NCI-H524 (cell line): ENCODE data around the gene ARSG.
"Not testable (repeated sequence)": the region's sequence is repeated elsewhere in the genome, so short reads cannot be mapped to it uniquely, and the experiment has no call there.

Experiments
- DNase-seq, 2 experiments: peaks; one replicate each; lab custom pipeline; 2025; lab: John Stamatoyannopoulos, UW

The ARSG gene

DNA sequence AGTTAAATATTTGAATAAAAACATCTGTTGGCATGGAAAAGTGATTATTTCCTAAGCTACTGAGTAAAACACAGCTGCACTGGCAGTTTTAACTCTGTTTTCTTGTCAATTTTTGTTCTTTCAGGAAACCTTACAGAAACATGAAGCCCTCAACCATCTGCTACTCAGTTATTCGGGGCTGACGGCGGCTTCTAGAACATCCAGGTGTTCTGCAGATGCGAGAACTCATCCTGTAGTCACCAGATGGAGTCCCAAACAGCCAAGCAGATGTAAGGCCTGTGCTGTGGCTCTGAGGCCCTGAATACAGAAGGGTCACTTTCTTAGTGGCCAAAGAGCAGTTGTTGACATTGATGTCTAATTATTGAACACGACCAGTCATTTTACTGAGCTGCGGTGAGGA is 15.5 kb downstream of the ARSG start:
- DNase-seq: no peak

DNA sequence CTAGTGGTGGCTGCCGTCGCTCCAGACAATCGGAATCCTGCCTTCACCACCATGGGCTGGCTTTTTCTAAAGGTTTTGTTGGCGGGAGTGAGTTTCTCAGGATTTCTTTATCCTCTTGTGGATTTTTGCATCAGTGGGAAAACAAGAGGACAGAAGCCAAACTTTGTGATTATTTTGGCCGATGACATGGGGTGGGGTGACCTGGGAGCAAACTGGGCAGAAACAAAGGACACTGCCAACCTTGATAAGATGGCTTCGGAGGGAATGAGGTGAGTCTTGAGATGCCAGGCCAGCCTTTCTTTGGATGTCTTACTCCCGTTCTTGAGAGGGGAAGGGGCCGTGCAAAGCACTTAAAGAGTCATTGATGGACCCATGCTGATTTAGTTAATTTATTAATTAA is 16.1 kb downstream of the ARSG start:
- no peak for DNase-seq

DNA sequence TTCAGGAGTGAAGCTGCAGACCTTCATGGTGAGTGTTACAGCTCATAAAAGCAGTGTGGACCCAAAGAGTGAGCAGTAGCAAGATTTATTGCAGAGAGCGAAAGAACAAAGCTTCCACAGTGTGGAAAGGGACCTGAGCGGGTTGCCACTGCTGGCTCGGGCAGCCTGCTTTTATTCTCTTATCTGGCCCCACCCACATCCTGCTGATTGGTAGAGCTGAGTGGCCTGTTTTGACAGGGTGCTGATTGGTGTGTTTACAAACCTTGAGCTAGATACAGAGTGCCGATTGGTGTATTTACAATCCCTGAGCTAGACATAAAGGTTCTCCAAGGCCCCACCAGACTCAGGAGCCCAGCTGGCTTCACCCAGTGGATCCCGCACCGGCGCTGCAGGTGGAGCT is 17.2 kb downstream of the ARSG start:
- not testable (repeated sequence) for DNase-seq

DNA sequence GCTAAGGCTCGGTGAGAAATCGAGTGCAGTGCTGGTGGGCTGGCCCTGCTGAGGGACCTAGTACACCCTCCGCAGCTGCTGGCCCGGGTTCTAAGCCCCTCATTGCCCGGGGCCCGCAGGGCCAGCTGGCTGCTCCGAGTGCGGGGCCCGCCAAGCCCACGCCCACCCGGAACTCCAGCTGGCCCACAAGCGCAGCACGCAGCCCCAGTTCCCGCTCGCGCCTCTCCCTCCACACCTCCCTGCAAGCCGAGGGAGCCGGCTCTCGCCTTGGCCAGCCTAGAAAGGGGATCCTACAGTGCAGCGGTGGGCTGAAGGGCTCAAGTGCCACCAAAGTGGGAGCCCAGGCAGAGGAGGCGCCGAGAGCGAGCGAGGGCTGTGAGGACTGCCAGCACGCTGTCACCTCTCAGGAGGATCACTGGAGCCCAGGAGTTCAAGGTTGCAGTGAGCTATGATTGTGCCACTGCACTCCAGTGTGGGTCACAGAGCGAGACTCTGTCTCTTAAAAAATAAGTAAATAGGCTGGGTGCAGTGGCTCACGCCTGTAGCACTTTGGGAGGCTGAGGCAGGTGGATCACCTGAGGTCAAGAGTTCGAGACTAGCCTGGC is 17.9 kb downstream of the ARSG start:
- not testable (repeated sequence) for DNase-seq

DNA sequence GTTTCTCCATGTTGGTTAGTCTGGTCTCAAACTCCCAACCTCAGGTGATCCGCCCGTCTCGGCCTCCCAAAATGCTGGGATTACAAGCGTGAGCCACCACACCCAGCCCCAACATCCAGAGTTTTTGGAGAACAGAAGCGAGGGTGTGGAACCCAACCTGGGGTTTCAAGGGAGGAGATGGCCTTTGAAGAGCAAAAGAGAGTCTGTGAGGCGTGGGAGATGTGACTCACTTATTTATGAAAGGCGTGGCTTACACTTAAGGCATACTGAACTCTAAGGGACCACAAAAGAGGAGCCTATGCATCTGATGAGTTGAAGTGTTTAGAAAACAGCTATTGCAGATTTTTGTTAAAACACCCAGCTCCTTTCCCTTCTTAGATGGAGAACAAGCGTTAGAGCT is 18.9 kb downstream of the ARSG start:
- DNase-seq: no peak

DNA sequence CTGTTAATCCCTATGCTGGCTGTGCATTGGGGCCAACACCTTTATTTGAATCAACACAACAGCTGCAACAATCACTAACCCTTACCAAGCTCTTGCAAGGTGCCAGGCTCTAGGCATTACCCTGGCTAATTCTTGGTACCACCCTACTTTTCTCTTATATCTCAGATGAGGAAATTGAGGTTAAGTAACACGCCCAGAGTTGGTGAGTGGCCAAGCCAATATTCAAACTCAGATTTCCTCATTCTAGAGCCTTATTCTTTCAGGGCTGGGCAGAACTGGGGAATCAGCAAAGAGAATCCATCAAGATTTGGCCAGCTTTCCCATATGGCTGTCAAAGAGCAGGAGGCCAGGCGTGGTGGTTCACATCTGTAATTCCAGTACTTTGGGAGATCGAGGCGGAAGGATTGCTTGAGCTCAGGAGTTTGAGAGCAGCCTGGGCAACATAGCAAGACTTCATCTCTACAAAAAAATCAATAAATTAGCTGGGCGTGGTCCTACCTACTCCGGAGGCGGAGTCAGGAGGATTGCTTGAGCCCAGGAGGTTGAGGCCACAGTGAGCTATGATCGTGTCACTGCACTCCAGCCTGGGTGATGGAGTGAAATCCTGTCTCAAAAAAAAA is 23.7 kb downstream of the ARSG start:
- no peak for DNase-seq

DNA sequence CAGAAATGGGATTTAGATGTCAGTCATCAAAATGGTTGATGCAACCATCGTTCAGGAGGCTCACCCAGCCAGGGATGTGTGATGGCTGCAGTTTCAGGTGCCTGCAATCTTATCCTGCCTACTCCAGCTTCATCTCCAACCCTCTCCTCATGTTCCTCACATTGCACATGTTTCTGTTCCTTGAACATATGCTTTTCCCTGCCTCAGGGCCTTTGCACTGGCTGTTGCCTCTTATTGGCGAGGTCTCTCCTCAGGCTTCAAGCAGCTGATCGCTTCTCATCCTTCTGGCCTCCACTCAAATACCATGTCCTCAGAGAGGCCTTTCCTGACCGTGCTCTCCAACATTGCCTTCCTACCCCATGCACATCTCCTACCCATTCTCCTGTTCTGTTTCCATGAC is 24.6 kb downstream of the ARSG start:
- no peak for DNase-seq

DNA sequence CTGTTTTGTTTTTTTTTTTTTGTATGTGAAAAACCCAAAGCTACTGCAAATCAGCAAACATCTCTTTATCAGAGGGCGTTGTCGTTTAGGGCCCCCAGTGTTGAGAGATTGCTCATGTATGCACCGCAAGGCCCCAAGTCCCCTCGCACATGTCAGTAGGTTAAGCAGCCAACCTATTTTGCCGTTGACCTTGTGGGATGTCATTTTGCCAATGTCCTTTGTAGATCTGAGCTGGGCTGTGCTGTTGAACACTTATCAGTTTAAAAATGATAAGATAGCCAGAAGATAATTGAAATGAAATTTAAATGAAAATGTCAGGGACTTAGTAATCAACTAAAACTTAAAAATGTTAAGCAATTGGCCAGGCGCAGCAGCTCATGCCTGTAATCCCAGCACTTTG is 26.2 kb downstream of the ARSG start:
- DNase-seq: no peak

DNA sequence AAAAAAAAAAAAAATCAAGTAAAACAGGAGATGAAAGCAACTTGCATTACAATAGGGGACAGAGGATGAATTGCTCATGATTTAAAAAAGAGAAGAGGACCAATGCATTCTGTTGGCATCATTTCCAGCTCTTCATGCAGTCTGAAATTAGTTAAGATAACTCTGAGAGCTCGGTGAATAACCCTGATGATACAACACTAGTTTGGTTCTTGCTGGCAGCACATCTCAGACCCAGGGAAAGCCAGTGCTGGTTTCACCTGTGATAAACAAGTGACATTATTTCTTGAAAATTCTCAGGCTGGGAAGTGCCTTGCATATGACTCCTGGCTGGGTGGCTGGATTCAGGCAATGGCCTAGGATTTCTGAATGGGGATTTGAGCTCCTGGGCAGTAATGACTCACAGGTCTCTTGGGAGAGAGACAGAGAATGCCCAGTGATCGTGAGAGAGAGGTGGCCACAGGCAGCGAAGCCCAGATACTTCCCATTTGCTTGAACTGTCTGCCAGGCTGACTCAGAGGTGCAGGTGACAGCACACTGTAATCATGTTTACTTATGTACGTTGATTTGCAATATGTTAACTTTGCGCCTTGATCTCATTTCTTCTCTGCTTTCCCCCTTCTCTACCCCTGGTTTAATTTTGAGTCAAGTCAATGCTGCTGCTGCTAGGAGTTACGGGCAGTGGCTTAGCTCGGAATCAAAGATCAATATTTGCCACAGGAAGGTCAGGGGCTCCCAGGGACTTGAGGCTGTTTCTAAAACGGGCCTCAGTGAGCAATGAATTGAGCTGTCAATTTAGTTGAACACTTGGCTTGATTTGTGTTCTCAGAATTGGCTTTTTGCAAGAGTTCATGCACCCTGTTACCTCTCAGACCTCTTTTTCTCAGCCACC is 27.1 kb downstream of the ARSG start:
- no peak for DNase-seq

DNA sequence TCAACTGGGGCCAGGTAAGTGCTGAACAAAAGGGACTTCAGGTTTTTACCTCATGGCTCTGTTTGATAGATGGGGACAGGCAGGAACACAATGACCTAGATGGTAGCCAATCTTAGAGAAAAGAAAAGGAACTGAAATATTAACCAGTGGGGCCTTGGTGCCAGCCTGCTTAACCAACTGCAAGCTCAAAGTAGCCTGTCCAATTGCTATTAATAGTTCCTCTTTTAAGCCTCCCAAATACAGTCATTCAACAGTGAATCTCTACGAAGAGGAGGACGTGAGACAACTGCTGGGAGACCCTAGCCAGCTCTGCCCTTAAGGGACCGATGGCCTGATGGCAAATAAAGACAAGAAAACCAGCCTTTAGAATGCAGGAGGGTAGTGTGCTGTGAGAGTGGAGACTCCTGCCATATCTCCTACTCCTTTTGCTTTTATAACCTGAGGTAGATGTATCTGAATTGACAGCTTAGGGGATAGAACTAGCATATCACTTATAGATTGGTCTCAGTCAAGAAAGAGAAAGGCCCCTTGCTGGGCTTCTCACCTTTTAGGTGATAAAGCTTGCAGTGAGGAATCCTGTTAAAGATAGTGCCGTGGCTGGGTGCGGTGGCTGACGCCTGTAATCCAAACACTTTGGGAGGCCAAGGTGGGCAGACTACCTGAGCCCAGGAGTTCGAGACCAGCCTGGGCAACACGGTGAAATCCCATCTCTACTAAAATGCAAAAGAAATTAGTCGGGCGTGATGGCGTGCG is 28.3 kb downstream of the ARSG start:
- no peak for DNase-seq

DNA sequence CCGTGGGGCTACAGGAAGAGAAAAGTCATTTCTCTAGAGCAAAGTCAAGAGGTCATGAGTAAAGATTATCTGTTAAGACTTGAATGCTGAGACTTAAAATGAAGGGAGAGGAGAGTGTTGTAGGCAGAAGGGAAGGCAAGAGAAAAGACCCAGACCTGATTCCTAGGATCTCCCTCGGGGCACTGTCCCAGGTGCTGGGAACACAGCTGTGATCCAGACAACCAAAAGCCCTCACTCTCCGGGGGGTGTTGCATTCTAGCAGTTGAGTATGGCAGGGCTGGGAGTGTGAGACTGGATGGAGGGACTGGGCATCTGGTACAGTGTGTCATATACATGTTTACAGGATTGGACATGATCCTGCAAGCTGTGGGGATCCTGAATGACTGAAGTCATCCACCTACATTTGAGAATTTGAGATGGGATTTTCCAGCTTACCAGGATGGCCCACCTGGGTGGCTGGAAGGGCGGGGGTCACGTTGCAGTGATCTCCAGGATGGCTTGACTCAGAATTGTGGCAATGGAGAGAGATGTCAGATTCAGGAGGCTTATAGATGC is 29.1 kb downstream of the ARSG start:
- DNase-seq: peak in 1 of 2 experiments; percentile 27

DNA sequence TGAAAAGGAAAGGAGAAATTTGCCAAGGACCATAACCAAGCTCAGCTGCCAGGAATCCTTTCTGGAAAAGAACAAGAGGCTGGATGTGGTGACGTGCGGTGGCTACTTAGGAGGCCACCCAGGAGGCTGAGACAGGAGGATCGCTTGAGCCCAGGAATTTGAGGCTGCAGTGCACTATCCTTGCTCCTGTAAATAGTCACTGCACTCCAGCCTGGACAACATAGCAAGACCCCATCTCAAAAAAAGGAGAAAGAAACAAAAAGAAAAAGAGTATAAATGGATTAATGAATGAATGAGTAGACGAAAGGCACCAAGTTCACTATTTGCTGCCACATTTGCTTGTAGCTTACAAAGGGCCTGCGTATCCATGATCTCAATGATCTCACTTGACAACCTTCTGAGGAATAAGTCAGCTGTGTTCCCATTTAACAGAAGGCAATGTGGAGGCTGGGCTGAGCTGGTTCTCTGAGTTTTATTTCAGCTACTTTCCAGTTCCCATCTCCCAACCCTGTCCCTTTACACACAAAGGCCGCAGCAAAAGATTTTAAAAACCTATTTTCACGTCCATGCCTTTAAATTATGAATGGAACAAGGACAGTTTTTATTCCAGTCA is 29.8 kb downstream of the ARSG start:
- no peak for DNase-seq

DNA sequence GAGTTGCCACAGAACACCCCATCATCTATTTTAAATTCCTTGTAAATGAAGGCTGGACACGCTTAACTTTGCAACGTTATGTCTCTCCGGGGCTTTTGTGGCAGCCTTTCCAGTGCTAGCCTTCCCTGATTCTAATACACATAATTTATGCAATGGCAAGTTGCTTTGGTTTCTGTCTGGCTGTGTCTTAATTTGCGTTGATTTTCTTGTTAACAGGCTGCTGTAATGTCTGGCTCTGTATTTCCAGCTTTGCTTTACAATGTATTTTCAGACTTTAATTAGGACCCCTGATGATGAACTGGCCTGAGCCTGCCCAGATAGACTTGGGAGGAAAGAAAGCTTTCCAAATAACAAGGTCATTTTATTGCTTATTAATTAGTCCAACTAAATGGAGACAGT is 30.3 kb downstream of the ARSG start:
- DNase-seq: no peak

DNA sequence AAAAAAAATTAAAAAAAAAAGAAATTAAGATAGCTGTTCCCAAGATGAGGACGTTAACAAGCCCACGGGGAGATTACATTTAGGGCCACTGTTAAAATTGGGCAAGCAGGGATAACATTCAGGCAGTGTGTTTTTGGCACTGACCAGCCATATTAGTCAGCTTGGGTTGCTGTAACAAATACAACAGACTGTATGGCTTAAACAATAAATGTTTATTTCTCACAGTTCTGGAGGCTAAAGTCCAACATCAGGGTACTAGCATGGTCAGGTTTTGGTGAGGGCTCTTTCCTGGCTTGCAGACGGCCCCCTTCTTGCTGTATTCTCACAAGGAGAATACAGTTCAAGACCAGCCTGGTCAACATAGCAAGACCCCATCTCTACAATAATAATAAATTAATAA is 31.3 kb downstream of the ARSG start:
- no peak for DNase-seq

DNA sequence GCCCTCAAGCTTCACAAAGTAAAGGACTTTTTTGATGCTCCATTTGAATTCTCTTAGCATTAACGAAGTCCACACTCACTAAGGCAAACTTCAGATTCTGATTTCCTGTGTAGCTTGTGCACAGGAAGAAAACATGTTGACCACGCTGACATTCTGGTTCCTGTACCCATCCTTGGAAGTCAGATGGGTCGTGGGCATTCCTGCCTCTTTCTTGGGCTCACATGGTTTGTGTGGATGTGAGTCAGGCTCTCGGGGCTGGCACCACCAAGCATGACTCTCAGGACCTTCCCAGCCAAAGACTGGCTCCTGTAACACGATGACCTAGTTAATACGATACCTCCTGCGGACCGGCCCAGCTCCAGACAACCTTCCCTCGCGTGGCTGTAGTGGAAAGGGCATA is 32.8 kb downstream of the ARSG start:
- no peak for DNase-seq

DNA sequence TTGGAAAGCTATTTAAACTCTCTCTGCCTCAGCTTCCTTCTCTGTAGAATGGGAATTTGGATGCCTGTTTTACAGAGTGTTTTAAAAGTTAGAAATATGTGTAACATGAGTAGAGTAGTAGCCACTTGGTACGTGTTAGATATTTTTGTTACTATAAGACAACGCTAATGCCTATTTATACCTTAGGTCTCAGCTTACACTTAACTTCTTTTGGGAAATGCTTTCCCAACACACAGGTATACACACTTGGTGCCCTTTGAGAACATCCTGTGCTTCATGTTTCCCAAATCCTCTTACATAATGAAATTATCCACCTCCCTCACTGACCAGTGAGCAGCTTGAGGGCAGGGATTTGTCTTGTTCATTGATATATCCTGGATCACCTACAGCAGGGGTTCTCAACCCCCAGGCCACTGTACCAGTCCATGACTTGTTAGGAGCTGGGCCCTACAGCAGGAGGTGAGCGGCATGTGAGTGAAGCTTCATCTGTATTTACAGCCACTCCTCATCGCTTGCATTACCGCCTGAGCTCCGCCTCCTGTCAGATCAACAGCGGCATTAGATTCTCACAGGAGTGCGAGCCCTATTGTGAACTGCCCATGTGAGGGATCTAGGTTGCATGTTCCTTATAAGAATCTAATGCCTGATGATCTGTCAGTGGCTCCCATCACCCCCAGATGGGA is 33.5 kb downstream of the ARSG start:
- no peak for DNase-seq

DNA sequence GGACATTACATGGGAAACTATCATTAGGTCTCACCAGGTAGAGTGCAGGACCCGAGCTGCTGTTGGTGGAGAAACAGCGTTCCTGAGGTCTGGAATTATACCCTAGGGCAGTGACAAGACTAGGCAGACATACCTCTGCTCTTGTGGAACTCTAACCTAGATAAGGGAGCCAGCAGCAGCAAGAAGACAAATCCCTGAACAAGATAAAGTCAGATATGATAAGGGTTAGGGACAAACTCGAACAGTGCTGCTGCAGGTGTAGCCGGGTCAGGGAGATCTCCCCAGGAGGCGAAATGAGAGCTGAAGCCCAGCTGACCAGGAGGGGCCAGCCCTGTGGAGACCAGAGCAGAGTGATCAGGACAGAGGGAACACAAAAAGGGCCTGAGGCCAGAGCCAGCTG is 34.7 kb downstream of the ARSG start:
- DNase-seq: no peak

DNA sequence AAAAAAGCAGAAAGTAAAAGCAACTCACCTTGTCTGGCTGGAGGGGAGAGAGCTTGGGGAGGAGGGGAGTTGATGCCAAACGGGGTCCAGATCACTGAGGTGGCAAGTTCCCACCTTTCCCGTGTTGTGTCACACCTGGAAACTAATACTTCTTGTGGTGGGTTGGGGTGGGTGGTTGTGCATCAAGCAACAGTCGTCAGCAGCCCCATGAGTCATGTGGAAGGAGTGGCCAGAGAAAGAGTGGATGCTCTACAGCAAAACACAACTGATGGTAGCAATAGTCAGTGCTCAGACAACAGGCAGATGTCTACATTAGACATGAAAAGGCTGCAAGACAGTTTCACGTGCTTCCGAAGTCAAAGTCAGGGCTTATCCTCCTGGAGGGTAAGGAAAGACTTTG is 35.4 kb downstream of the ARSG start:
- no peak for DNase-seq

DNA sequence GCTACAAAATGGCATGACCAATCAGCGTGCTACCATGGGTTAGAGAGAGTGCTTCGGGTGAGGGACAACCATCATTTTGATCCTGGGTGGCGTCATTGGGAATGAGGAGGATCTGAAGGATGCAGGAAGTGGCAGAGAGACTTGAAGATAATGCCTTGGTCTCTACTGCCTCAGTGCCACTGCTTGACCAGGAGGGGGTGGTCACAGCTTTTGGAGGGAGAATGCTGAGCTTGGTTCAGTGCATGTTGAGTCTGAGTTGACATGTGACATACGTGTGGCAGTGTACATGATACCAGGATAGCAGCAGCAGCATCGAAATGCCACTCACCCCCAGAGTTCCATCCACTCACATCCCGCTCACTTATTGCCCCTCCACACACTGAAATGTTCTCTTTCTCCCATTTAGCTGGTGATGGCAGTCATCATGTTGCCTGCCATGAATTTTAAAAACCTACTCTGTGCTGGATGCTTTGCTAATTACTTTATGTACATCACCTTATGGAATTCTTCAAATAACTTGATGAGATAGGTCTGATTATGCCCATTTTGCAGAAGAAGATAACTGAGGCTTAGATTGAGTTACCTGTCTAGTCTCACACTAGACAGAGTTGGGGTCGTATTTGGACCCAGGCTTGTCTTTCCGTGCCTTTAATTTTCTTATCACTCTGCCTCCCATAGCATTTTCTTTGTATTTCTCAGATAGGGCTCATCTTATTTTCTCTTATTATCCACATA is 36.7 kb downstream of the ARSG start:
- DNase-seq: no peak

DNA sequence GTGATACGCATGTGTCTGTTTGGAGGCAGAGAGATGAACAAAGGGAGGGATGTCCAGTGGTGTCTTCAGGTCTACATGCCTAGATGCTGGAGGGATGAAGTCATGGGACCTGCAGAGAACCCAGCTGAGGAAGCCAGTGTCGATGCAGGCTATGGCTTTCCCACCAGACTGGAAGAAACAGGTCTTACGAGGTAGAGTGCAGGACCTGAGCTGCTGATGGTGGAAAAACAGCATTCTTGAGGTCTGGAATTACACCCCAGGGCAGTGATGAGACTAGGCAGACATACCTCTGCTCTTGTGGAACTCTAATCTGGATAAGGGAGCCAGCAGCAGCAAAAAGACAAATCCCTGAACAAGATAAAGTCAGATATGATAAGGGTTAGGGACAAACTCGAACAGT is 37.4 kb downstream of the ARSG start:
- no peak for DNase-seq

DNA sequence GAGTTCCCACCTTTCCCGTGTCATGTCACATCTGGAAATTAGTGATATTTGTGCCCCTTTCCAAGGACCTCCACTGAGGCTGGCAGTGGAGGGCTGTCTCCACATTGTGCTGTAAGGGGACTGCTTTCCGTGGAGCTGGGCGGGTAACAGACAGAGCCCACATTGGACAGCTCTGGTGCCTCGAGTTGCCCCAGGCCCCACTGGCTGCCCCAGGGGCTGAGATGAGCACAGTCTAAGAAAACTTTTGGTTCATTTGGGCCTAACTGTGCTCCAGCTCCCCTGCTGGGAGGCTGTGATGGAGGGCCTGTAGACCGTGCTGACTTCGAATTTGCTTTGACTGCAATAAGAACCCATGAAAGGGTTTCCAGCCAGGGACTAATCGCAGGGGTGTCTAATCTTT is 38.0 kb downstream of the ARSG start:
- no peak for DNase-seq
